HG03460 (cell line): Measurements from ENCODE around the gene AS3MT.
"Not testable (repeated sequence)": the region's sequence is repeated elsewhere in the genome, so short reads cannot be mapped to it uniquely, and the experiment has no call there.

ENCODE experiments used
- ATAC-seq: cut with Tn5 transposase; IDR thresholded peaks from one replicate; pipeline ENCODE4 v1.9.1; 2021; ENCODE audit not compliant: unreplicated experiment

Gene AS3MT

GRCh38 chr10:102869258-102870198, at the start of gene AS3MT:
TSS of gene AS3MT (plus strand) at chr10:102869470. CDS start at chr10:102869593, 123 bp downstream.
- no peak for ATAC-seq

GRCh38 chr10:102820008-102820407, 49.3 kb upstream of the AS3MT start:
- ATAC-seq, result not testable (repeated sequence)

- no peak for ATAC-seq
These were observed 47.0 kb upstream of the AS3MT start for GRCh38 chr10:102822222-102822621.

- no peak for ATAC-seq
These were observed 44.6 kb upstream of the AS3MT start for GRCh38 chr10:102824664-102825063.

- ATAC-seq, result no peak
These were observed 43.0 kb upstream of the AS3MT start for GRCh38 chr10:102826148-102826796.

GRCh38 chr10:102827597-102827975, 41.7 kb upstream of the AS3MT start:
- no peak for ATAC-seq

- no peak for ATAC-seq
These were observed 37.8 kb upstream of the AS3MT start for GRCh38 chr10:102831322-102832071.

GRCh38 chr10:102832248-102832647, 37.0 kb upstream of the AS3MT start:
- no peak for ATAC-seq

GRCh38 chr10:102832987-102833386, 36.3 kb upstream of the AS3MT start:
- ATAC-seq, result no peak

- ATAC-seq, result no peak
These were observed 35.1 kb upstream of the AS3MT start for GRCh38 chr10:102834143-102834542.

- ATAC-seq, result no peak
These were observed 34.2 kb upstream of the AS3MT start for GRCh38 chr10:102835007-102835482.

- no peak for ATAC-seq
These were observed 32.0 kb upstream of the AS3MT start, which contains the start of gene CYP17A1 for GRCh38 chr10:102837230-102837721. TSS of gene CYP17A1 (minus strand) at chr10:102837413. CDS start at chr10:102837361, 52 bp downstream.

GRCh38 chr10:102838276-102838927, 30.9 kb upstream of the AS3MT start:
- not testable (repeated sequence) for ATAC-seq

GRCh38 chr10:102841827-102842345, 27.4 kb upstream of the AS3MT start:
- ATAC-seq, result no peak

GRCh38 chr10:102843139-102843538, 26.1 kb upstream of the AS3MT start:
- not testable (repeated sequence) for ATAC-seq

- not testable (repeated sequence) for ATAC-seq
These were observed 25.0 kb upstream of the AS3MT start for GRCh38 chr10:102844190-102844776.

- no peak for ATAC-seq
These were observed 23.8 kb upstream of the AS3MT start for GRCh38 chr10:102845352-102845902.

GRCh38 chr10:102850025-102850518, 19.2 kb upstream of the AS3MT start:
- ATAC-seq, result no peak

- not testable (repeated sequence) for ATAC-seq
These were observed 16.0 kb upstream of the AS3MT start for GRCh38 chr10:102853237-102853636.
